Erythroblast (primary cell): Measurements from ENCODE around the gene APBB2.

Experiments used
- GATA1 ChIP-seq: IDR thresholded peaks from 2 replicates; pipeline ENCODE4 v1.6.1; 2011; ENCODE audit warnings: low read depth, mild to moderate bottlenecking, control low read depth, low read length, moderate library complexity
- POLR2A ChIP-seq: IDR thresholded peaks from 2 replicates; pipeline ENCODE4 v1.6.1; 2011; ENCODE audit warnings: mild to moderate bottlenecking, low read length

DNA sequence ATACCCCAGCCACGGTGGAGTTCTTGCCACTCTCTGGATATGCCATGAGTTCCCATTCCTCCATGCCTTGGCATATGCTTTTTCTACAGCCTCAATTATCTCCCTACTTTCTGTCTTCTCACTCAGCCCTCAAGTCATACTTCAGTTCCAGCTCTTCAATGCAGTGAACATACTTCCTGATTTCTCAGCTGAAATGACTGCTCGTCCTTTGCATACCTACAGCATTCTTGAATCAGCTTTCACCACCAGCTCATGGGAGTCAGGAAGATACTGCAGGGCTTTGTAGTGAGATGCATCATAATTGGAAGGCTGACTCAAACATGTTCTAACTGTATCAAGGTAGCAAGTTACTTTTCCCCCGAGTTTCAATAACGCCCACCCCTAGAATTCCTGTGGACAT, 118.4 kb downstream of the APBB2 start:
- TF ChIP-seq POLR2A: no peak
- no peak for TF ChIP-seq GATA1
